AG08395 (cell line): Measurements from ENCODE around the gene FYB2.

Source experiments
- DNase-seq: peaks from one replicate; pipeline ENCODE4 v3.0.0; 2012; ENCODE audit warnings: mixed read lengths, low spot score

Gene FYB2

GRCh38 chr1:56819387-56819899, at the start of gene FYB2:
Gene FYB2, minus strand, starts transcription at chr1:56819404. Its CDS starts 114 bp downstream, at chr1:56819290.
- no peak for DNase-seq

- peak; percentile 30 for DNase-seq
Observed at GRCh38 chr1:56868761-56869160, 49.6 kb upstream of the FYB2 start.

GRCh38 chr1:56867491-56867890, 48.3 kb upstream of the FYB2 start:
- no peak for DNase-seq

- DNase-seq, result peak; percentile 85
Observed at GRCh38 chr1:56866656-56867055, 47.5 kb upstream of the FYB2 start.

GRCh38 chr1:56864430-56864829, 45.2 kb upstream of the FYB2 start:
- DNase-seq, result peak; percentile 6

GRCh38 chr1:56863265-56863992, 44.2 kb upstream of the FYB2 start:
- no peak for DNase-seq

- no peak for DNase-seq
Observed at GRCh38 chr1:56859287-56859686, 40.1 kb upstream of the FYB2 start.

GRCh38 chr1:56856186-56856585, 37.0 kb upstream of the FYB2 start:
- DNase-seq, result no peak

GRCh38 chr1:56855190-56855589, 36.0 kb upstream of the FYB2 start:
- DNase-seq, result no peak

- no peak for DNase-seq
Observed at GRCh38 chr1:56854521-56855099, 35.4 kb upstream of the FYB2 start, which contains the start of gene C8A. Gene C8A, plus strand, starts transcription at chr1:56854797. Its CDS starts 105 bp downstream, at chr1:56854902.

GRCh38 chr1:56852476-56852875, 33.3 kb upstream of the FYB2 start:
- no peak for DNase-seq

GRCh38 chr1:56850922-56851321, 31.7 kb upstream of the FYB2 start:
- no peak for DNase-seq

GRCh38 chr1:56850411-56850810, 31.2 kb upstream of the FYB2 start:
- no peak for DNase-seq

GRCh38 chr1:56849750-56850149, 30.5 kb upstream of the FYB2 start:
- DNase-seq, result no peak

GRCh38 chr1:56845343-56845742, 26.1 kb upstream of the FYB2 start:
- DNase-seq, result no peak

GRCh38 chr1:56844545-56845136, 25.4 kb upstream of the FYB2 start:
- DNase-seq, result no peak

GRCh38 chr1:56843544-56843943, 24.3 kb upstream of the FYB2 start:
- DNase-seq, result no peak

- no peak for DNase-seq
Observed at GRCh38 chr1:56838759-56839158, 19.6 kb upstream of the FYB2 start.

GRCh38 chr1:56837244-56837939, 18.2 kb upstream of the FYB2 start:
- no peak for DNase-seq

GRCh38 chr1:56836359-56836758, 17.2 kb upstream of the FYB2 start:
- no peak for DNase-seq

GRCh38 chr1:56835657-56836056, 16.5 kb upstream of the FYB2 start:
- no peak for DNase-seq

- DNase-seq, result no peak
Observed at GRCh38 chr1:56834137-56834900, 15.1 kb upstream of the FYB2 start.
